WTC11 (cell line): ENCODE data around the gene CHMP1B. TPM values are rescaled to one million over a fixed set of nuclear protein-coding genes. Genes with fewer than 3 reads are reported as not detected.

ENCODE experiments used
- ATAC-seq: fragments of 200-7000 bp; cut with Tn5 transposase; 2 replicates; pipeline ENCODE4 v1.10.0; 2021; ENCODE audit warnings: mild to moderate bottlenecking, moderate library complexity
- CTCF ChIA-PET: fragments of 300-600 bp; sonication (Branson Sonifier 250); formaldehyde crosslinking; loops from one replicate; lab custom pipeline; 2021; ENCODE audit warnings: antibody characterized with exemption; lab: Charles Lee
- POLR2A ChIA-PET: fragments of 350-600 bp; sonication (Branson Sonifier 250); formaldehyde crosslinking; loops from one replicate; lab custom pipeline; 2021; ENCODE audit warnings: antibody characterized with exemption; lab: Charles Lee
- DNase-seq: peaks from one replicate; pipeline ENCODE4 v3.0.0; 2021; ENCODE audit warnings: low spot score
- H3K27ac Mint-ChIP-seq: 2 replicates; pipeline ENCODE4 v1.8.0; 2021; ENCODE audit warnings: mixed read lengths
- H3K27me3 Mint-ChIP-seq: 2 replicates; pipeline ENCODE4 v1.8.0; 2021; ENCODE audit warnings: low read depth, mild to moderate bottlenecking, moderate library complexity, mixed read lengths
- H3K36me3 Mint-ChIP-seq: 2 replicates; pipeline ENCODE4 v1.8.0; 2021; ENCODE audit warnings: mixed read lengths
- H3K4me1 Mint-ChIP-seq: 2 replicates; pipeline ENCODE4 v1.8.0; 2022; ENCODE audit warnings: mixed read lengths
- H3K4me3 Mint-ChIP-seq: 2 replicates; pipeline ENCODE4 v1.8.0; 2021; ENCODE audit warnings: mild to moderate bottlenecking, moderate library complexity, mixed read lengths
- H3K9me3 Mint-ChIP-seq: 2 replicates; pipeline ENCODE4 v1.8.0; 2021; ENCODE audit warnings: mixed read lengths
- ARID4B ChIP-seq: sonication (generic); formaldehyde crosslinking; IDR thresholded peaks from 2 replicates; pipeline ENCODE4 v1.8.0; 2023; ENCODE audit warnings: missing genetic modification reagents, mild to moderate bottlenecking, borderline replicate concordance
- CREM ChIP-seq: sonication (generic); formaldehyde crosslinking; IDR thresholded peaks from 2 replicates; pipeline ENCODE4 v1.8.1; 2022; ENCODE audit warnings: mild to moderate bottlenecking, missing genetic modification reagents, moderate library complexity
- ESRRA ChIP-seq: sonication (generic); formaldehyde crosslinking; IDR thresholded peaks from 2 replicates; pipeline ENCODE4 v1.8.1; 2022; ENCODE audit warnings: mild to moderate bottlenecking, missing genetic modification reagents, borderline replicate concordance
- ETV6 ChIP-seq: sonication (generic); formaldehyde crosslinking; IDR thresholded peaks from 2 replicates; pipeline ENCODE4 v1.8.1; 2022; ENCODE audit warnings: mild to moderate bottlenecking, missing genetic modification reagents
- FOXJ3 ChIP-seq: sonication (generic); formaldehyde crosslinking; IDR thresholded peaks from 2 replicates; pipeline ENCODE4 v1.9.0; 2021; ENCODE audit warnings: missing genetic modification reagents, mild to moderate bottlenecking, borderline replicate concordance
- IRF1 ChIP-seq: sonication (generic); formaldehyde crosslinking; IDR thresholded peaks from 2 replicates; pipeline ENCODE4 v1.8.0; 2023; ENCODE audit warnings: missing genetic modification reagents
- IRF2 ChIP-seq: sonication (generic); formaldehyde crosslinking; IDR thresholded peaks from 2 replicates; pipeline ENCODE4 v1.8.0; 2022; ENCODE audit warnings: low read depth, missing genetic modification reagents, borderline replicate concordance
- MAX ChIP-seq: sonication (generic); formaldehyde crosslinking; IDR thresholded peaks from 2 replicates; pipeline ENCODE4 v1.8.0; 2022; ENCODE audit warnings: mild to moderate bottlenecking, missing genetic modification reagents
- NFATC4 ChIP-seq: fragments of 250-450 bp; sonication (Bioruptor Pico); IDR thresholded peaks from 2 replicates; pipeline ENCODE4 v1.9.0; 2021; ENCODE audit warnings: mild to moderate bottlenecking
- NFE2L1 ChIP-seq: sonication (generic); formaldehyde crosslinking; IDR thresholded peaks from 2 replicates; pipeline ENCODE4 v1.8.1; 2023; ENCODE audit warnings: missing genetic modification reagents
- OVOL2 ChIP-seq: fragments of 250-450 bp; sonication (Bioruptor Pico); IDR thresholded peaks from 2 replicates; pipeline ENCODE4 v1.9.0; 2021; ENCODE audit warnings: mild to moderate bottlenecking, borderline replicate concordance
- PRRX2 ChIP-seq: fragments of 250-450 bp; sonication (Bioruptor Pico); IDR thresholded peaks from 2 replicates; pipeline ENCODE4 v1.8.0; 2021; ENCODE audit warnings: mild to moderate bottlenecking
- RELA ChIP-seq: sonication (generic); formaldehyde crosslinking; IDR thresholded peaks from 2 replicates; pipeline ENCODE4 v1.8.1; 2022; ENCODE audit warnings: missing genetic modification reagents, mild to moderate bottlenecking, borderline replicate concordance
- RORB ChIP-seq: fragments of 250-450 bp; sonication (Bioruptor Pico); IDR thresholded peaks from 2 replicates; pipeline ENCODE4 v1.9.0; 2021; ENCODE audit warnings: mild to moderate bottlenecking
- TEAD4 ChIP-seq: sonication (generic); formaldehyde crosslinking; IDR thresholded peaks from 2 replicates; pipeline ENCODE4 v1.8.0; 2022; ENCODE audit warnings: mild to moderate bottlenecking, missing genetic modification reagents
- USF1 ChIP-seq: sonication (generic); formaldehyde crosslinking; IDR thresholded peaks from 2 replicates; pipeline ENCODE4 v1.8.0; 2022; ENCODE audit warnings: mild to moderate bottlenecking, missing genetic modification reagents
- ZNF121 ChIP-seq: sonication (generic); formaldehyde crosslinking; IDR thresholded peaks from 2 replicates; pipeline ENCODE4 v1.8.0; 2023; ENCODE audit warnings: missing genetic modification reagents
- ZNF138 ChIP-seq: sonication (generic); formaldehyde crosslinking; conservative IDR thresholded peaks from 2 replicates; pipeline ENCODE4 v1.8.1; 2022; ENCODE audit warnings: mild to moderate bottlenecking, moderate library complexity, missing genetic modification reagents
- ZNF232 ChIP-seq: sonication (generic); formaldehyde crosslinking; IDR thresholded peaks from 2 replicates; pipeline ENCODE4 v1.8.0; 2022; ENCODE audit warnings: mild to moderate bottlenecking, missing genetic modification reagents
- ZNF281 ChIP-seq: sonication (generic); formaldehyde crosslinking; IDR thresholded peaks from 2 replicates; pipeline ENCODE4 v1.8.0; 2023; ENCODE audit warnings: mild to moderate bottlenecking, missing genetic modification reagents
- ZNF396 ChIP-seq: fragments of 250-450 bp; sonication (Bioruptor Pico); IDR thresholded peaks from 2 replicates; pipeline ENCODE4 v1.8.0; 2021; ENCODE audit warnings: mild to moderate bottlenecking, moderate library complexity, borderline replicate concordance
- ZNF416 ChIP-seq: fragments of 250-450 bp; sonication (Bioruptor Pico); IDR thresholded peaks from 2 replicates; pipeline ENCODE4 v1.9.0; 2021; ENCODE audit warnings: mild to moderate bottlenecking, inconsistent platforms
- ZNF423 ChIP-seq: fragments of 250-450 bp; sonication (Bioruptor Pico); IDR thresholded peaks from 2 replicates; pipeline ENCODE4 v2.1.2; 2022; ENCODE audit warnings: mild to moderate bottlenecking, moderate library complexity
- ZSCAN18 ChIP-seq: fragments of 250-450 bp; sonication (Bioruptor Pico); IDR thresholded peaks from 2 replicates; pipeline ENCODE4 v2.1.2; 2022; ENCODE audit warnings: mild to moderate bottlenecking, moderate library complexity
- total RNA-seq: library from RNA; stranded (reverse); gene quantifications from 3 replicates; pipeline ENCODE4 v1.2.3, GENCODE V29; 2021

Gene CHMP1B
- total RNA-seq, 1 experiment from 2014 or later: 37.2 TPM

- no peak for TF ChIP-seq IRF2
Measured at GRCh38 chr18:11857177-11857887, 6.1 kb downstream of the CHMP1B start (continued).

- DNase-seq: no peak
- Mint-ChIP-seq H3K36me3 (no peaks in the 10 kb centered on the region), H3K27me3 (no peaks in the 10 kb centered on the region), H3K4me1 (peaks cover 38% of the 10 kb centered on the region), H3K27ac (peak overlapping the region; percentile 52), H3K9me3 (no peaks in the 10 kb centered on the region), H3K4me3 (no peak overlapping the region)
- ATAC-seq: no peak
- no peak for TF ChIP-seq ETV6 (CRISPR knock-in tag)
- no peak for TF ChIP-seq MAX (CRISPR knock-in tag)
- no peak for TF ChIP-seq ZNF396 (CRISPR knock-in tag)
- TF ChIP-seq NFATC4 (CRISPR knock-in tag): no peak
- no peak for TF ChIP-seq ZNF232 (CRISPR knock-in tag)
- no peak for TF ChIP-seq RORB (CRISPR knock-in tag)
- TF ChIP-seq PRRX2 (CRISPR knock-in tag): no peak
- TF ChIP-seq ESRRA: no peak
- TF ChIP-seq ZNF416 (CRISPR knock-in tag): no peak
- no peak for TF ChIP-seq ZSCAN18 (CRISPR knock-in tag)
- TF ChIP-seq CREM (CRISPR knock-in tag): no peak
- no peak for TF ChIP-seq IRF1 (CRISPR knock-in tag)
- TF ChIP-seq NFE2L1 (CRISPR knock-in tag): no peak
- TF ChIP-seq ARID4B: no peak
- no peak for TF ChIP-seq ZNF121 (CRISPR knock-in tag)
- TF ChIP-seq ZNF138 (CRISPR knock-in tag): no peak
- TF ChIP-seq OVOL2: no peak
- ChIA-PET CTCF (interaction anchor here (1.3 kb wide), 1 partner anchor 136 kb away, joined by 3 read pairs; no protein-coding TSS in a partner anchor), POLR2A (no interaction called here)
Measured at GRCh38 chr18:11859282-11859830, 8.1 kb downstream of the CHMP1B start.

GRCh38 chr18:11859903-11860407, 8.7 kb downstream of the CHMP1B start:
- peaks cover 38% of the 10 kb centered on the region for H3K4me1 Mint-ChIP-seq
- no peaks in the 10 kb centered on the region for H3K27me3 Mint-ChIP-seq
- TF ChIP-seq RELA (CRISPR knock-in tag) (no peak), NFATC4 (CRISPR knock-in tag) (no peak), ZNF121 (CRISPR knock-in tag) (no peak), TEAD4 (CRISPR knock-in tag) (no peak), ZNF423 (CRISPR knock-in tag) (no peak), USF1 (no peak), FOXJ3 (no peak), ZNF281 (CRISPR knock-in tag) (no peak)
- H3K27ac Mint-ChIP-seq: peak overlapping the region; percentile 78
- ChIA-PET POLR2A (no interaction called here), CTCF (interaction anchor here (0.6 to 1.3 kb wide), 3 partner anchors 9 to 205 kb away, joined by 3 read pairs; no protein-coding TSS in a partner anchor)
- no peak; the same call in 1 of the 2 replicates for ATAC-seq
- H3K36me3 Mint-ChIP-seq: no peaks in the 10 kb centered on the region; the same call in 1 of the 2 replicates
- no peak overlapping the region for H3K4me3 Mint-ChIP-seq
- no peak for DNase-seq
- H3K9me3 Mint-ChIP-seq: no peaks in the 10 kb centered on the region
